Left ventricle myocardium inferior (tissue), 1 donor: ENCODE results near the gene NINL. TPM values are rescaled to one million over a fixed set of nuclear protein-coding genes. Genes with fewer than 3 reads are reported as not detected.
"Not testable (repeated sequence)": the region's sequence is repeated elsewhere in the genome, so short reads cannot be mapped to it uniquely, and the experiment has no call there.

Experiments
- DNase-seq: peaks from one replicate; pipeline ENCODE4 v3.0.0-alpha.2; 2020
- H3K27ac ChIP-seq: fragments of 200-600 bp; replicated peaks from 2 replicates; pipeline ENCODE4 v1.8.0; 2021
- H3K27me3 ChIP-seq: fragments of 200-600 bp; 2 replicates; pipeline ENCODE4 v1.8.0; 2021; ENCODE audit warnings: low read depth
- H3K36me3 ChIP-seq: fragments of 200-600 bp; 2 replicates; pipeline ENCODE4 v1.8.0; 2021
- H3K4me1 ChIP-seq: fragments of 200-600 bp; 2 replicates; pipeline ENCODE4 v1.8.0; 2021
- H3K4me3 ChIP-seq: fragments of 200-600 bp; 2 replicates; pipeline ENCODE4 v1.8.0; 2021; ENCODE audit warnings: mild to moderate bottlenecking, moderate library complexity
- H3K9me3 ChIP-seq: fragments of 200-600 bp; replicated peaks from 2 replicates; pipeline ENCODE4 v1.8.0; 2021
- CTCF ChIP-seq: fragments of 200-600 bp; IDR thresholded peaks from 2 replicates; pipeline ENCODE4 v1.8.0; 2021; ENCODE audit warnings: antibody characterized with exemption, mild to moderate bottlenecking, borderline replicate concordance
- intact Hi-C: fragments of 100-400 bp; cut with micrococcal nuclease; formaldehyde crosslinking; loops from one replicate; pipeline ENCODE4 v1.11.0; 2022
- total RNA-seq: library from RNA; stranded (reverse); fragmentation: NEBNext Ultra II Directional; extraction: Animal tissue kit (Norgen Biotek cat#: 25700); gene quantifications from one replicate; pipeline ENCODE4 v1.2.1, GENCODE V29; 2021
- donor health status: DM: no; HTN: yes; CAD: no; lungs with severe emphysema.

The NINL gene
- total RNA-seq, 1 donor from 2014 or later: 1.8 TPM

GRCh38 chr20:25619514-25619913 lies 34.2 kb upstream of the NINL start:
- Histone ChIP-seq H3K9me3 (no peaks in the 10 kb centered on the region), H3K36me3 (peaks cover 18% of the 10 kb centered on the region), H3K27ac (no peak overlapping the region), H3K4me1 (peaks cover 24% of the 10 kb centered on the region), H3K4me3 (no peak overlapping the region), H3K27me3 (no peaks in the 10 kb centered on the region)
- no peak for TF ChIP-seq CTCF
- no peak for DNase-seq
- intact Hi-C loops: no loop called here

- Histone ChIP-seq H3K27me3 (no peaks in the 10 kb centered on the region), H3K27ac (no peak overlapping the region), H3K9me3 (no peaks in the 10 kb centered on the region), H3K4me3 (no peak overlapping the region), H3K4me1 (no peaks in the 10 kb centered on the region), H3K36me3 (peaks cover 4% of the 10 kb centered on the region)
- DNase-seq: no peak
- TF ChIP-seq CTCF: no peak
- intact Hi-C loops: no loop called here
Observed at GRCh38 chr20:25608774-25609173, 23.4 kb upstream of the NINL start.

GRCh38 chr20:25606094-25606695 lies 20.9 kb upstream of the NINL start:
- intact Hi-C loops: no loop called here
- H3K36me3 ChIP-seq: no peaks in the 10 kb centered on the region
- no peak overlapping the region for H3K4me3 ChIP-seq
- DNase-seq: no peak
- H3K9me3 ChIP-seq: no peaks in the 10 kb centered on the region
- TF ChIP-seq CTCF: no peak
- H3K27me3 ChIP-seq: no peaks in the 10 kb centered on the region
- no peak overlapping the region for H3K27ac ChIP-seq
- no peaks in the 10 kb centered on the region for H3K4me1 ChIP-seq

GRCh38 chr20:25605148-25605547 lies 19.8 kb upstream of the NINL start:
- Histone ChIP-seq H3K36me3 (no peaks in the 10 kb centered on the region), H3K4me1 (no peaks in the 10 kb centered on the region), H3K27ac (no peak overlapping the region), H3K9me3 (no peaks in the 10 kb centered on the region), H3K4me3 (no peak overlapping the region), H3K27me3 (no peaks in the 10 kb centered on the region)
- intact Hi-C loops: no loop called here
- TF ChIP-seq CTCF: no peak
- DNase-seq: no peak

GRCh38 chr20:25604611-25605010 lies 19.3 kb upstream of the NINL start:
- Histone ChIP-seq H3K4me3 (no peak overlapping the region), H3K4me1 (no peaks in the 10 kb centered on the region), H3K9me3 (no peaks in the 10 kb centered on the region), H3K27ac (no peak overlapping the region), H3K36me3 (no peaks in the 10 kb centered on the region), H3K27me3 (no peaks in the 10 kb centered on the region)
- intact Hi-C loops: no loop called here
- TF ChIP-seq CTCF: no peak
- DNase-seq: no peak

- H3K27ac ChIP-seq, intact Hi-C loops, H3K4me3 ChIP-seq, H3K4me1 ChIP-seq, DNase-seq, H3K36me3 ChIP-seq, H3K27me3 ChIP-seq, H3K9me3 ChIP-seq: not testable (repeated sequence)
Observed at GRCh38 chr20:25602914-25603309, 17.6 kb upstream of the NINL start.

- DNase-seq, H3K4me3 ChIP-seq, H3K9me3 ChIP-seq, H3K27ac ChIP-seq, intact Hi-C loops, H3K4me1 ChIP-seq, H3K36me3 ChIP-seq, H3K27me3 ChIP-seq: not testable (repeated sequence)
Observed at GRCh38 chr20:25602191-25602913, 17.0 kb upstream of the NINL start.
